GM19372 (cell line): ENCODE results near the gene MMP1.

ENCODE experiments used
- ATAC-seq: cut with Tn5 transposase; IDR thresholded peaks from one replicate; pipeline ENCODE4 v1.9.1; 2021; ENCODE audit warnings: mild to moderate bottlenecking, low read depth, moderate library complexity; ENCODE audit not compliant: unreplicated experiment

MMP1 gene

GRCh38 chr11:102798012-102798746 lies at the start of gene MMP1:
Gene MMP1, minus strand, starts transcription at chr11:102798160. Its CDS starts 68 bp downstream, at chr11:102798092.
- no peak for ATAC-seq

- ATAC-seq, result no peak
These were observed 48.3 kb upstream of the MMP1 start for GRCh38 chr11:102846292-102846691.

- no peak for ATAC-seq
These were observed 45.5 kb upstream of the MMP1 start, which contains the start of gene MMP3 for GRCh38 chr11:102843489-102843888. Gene MMP3, minus strand, starts transcription at chr11:102843609. Its CDS starts 63 bp downstream, at chr11:102843546.

- ATAC-seq, result no peak
These were observed 45.0 kb upstream of the MMP1 start for GRCh38 chr11:102842930-102843329.

- ATAC-seq, result no peak
These were observed 42.1 kb upstream of the MMP1 start for GRCh38 chr11:102840018-102840417.

GRCh38 chr11:102837646-102838045 lies 39.7 kb upstream of the MMP1 start:
- no peak for ATAC-seq

GRCh38 chr11:102837156-102837555 lies 39.2 kb upstream of the MMP1 start:
- ATAC-seq, result no peak

GRCh38 chr11:102836290-102836875 lies 38.4 kb upstream of the MMP1 start:
- no peak for ATAC-seq

GRCh38 chr11:102833731-102834130 lies 35.8 kb upstream of the MMP1 start:
- no peak for ATAC-seq

- no peak for ATAC-seq
These were observed 34.7 kb upstream of the MMP1 start for GRCh38 chr11:102832612-102833011.

GRCh38 chr11:102831489-102832440 lies 33.8 kb upstream of the MMP1 start:
- no peak for ATAC-seq

- ATAC-seq, result no peak
These were observed 33.1 kb upstream of the MMP1 start for GRCh38 chr11:102831128-102831488.

- no peak for ATAC-seq
These were observed 32.2 kb upstream of the MMP1 start for GRCh38 chr11:102830001-102830727.

- ATAC-seq, result no peak
These were observed 31.5 kb upstream of the MMP1 start for GRCh38 chr11:102829316-102830000.

- no peak for ATAC-seq
These were observed 26.6 kb upstream of the MMP1 start for GRCh38 chr11:102824556-102824955.

- no peak for ATAC-seq
These were observed 21.5 kb upstream of the MMP1 start for GRCh38 chr11:102819491-102819890.

- ATAC-seq, result no peak
These were observed 15.5 kb upstream of the MMP1 start for GRCh38 chr11:102813484-102813883.

- no peak for ATAC-seq
These were observed 14.2 kb upstream of the MMP1 start for GRCh38 chr11:102812188-102812587.

GRCh38 chr11:102810950-102811660 lies 13.1 kb upstream of the MMP1 start:
- ATAC-seq, result no peak
